Mesenchymal stem cell (in vitro differentiated cells and primary cell): ENCODE results near the gene SLC25A31. TPM values are rescaled to one million over a fixed set of nuclear protein-coding genes. Genes with fewer than 3 reads are reported as not detected.

ENCODE experiments used
- DNase-seq: peaks from one replicate; pipeline ENCODE4 v3.0.0-alpha.2; 2013
- H2AFZ ChIP-seq: one replicate; pipeline ENCODE4 v1.6.1; 2013; ENCODE audit warnings: low read depth, mild to moderate bottlenecking, control low read depth, inconsistent platforms, low read length, moderate library complexity
- H2AK5ac ChIP-seq: 2 replicates; pipeline ENCODE4 v1.6.1; 2013; ENCODE audit warnings: low read length, moderate library complexity, mild to moderate bottlenecking, inconsistent platforms; ENCODE audit not compliant: severe bottlenecking
- H2BK120ac ChIP-seq: one replicate; pipeline ENCODE4 v1.6.1; 2013; ENCODE audit warnings: low read depth, mild to moderate bottlenecking, inconsistent platforms, low read length, moderate library complexity
- H2BK12ac ChIP-seq, 2 experiments: one replicate each; pipeline ENCODE4 v1.6.1; 2013; ENCODE audit warnings: inconsistent platforms in 2 of 2, low read length in 2 of 2, mild to moderate bottlenecking in 2 of 2, moderate library complexity in 2 of 2, control low read depth in 1 of 2
- H2BK15ac ChIP-seq: one replicate; pipeline ENCODE4 v1.6.1; 2013; ENCODE audit warnings: mild to moderate bottlenecking, low read depth, inconsistent platforms; ENCODE audit not compliant: poor library complexity, severe bottlenecking
- H2BK5ac ChIP-seq: 2 replicates; pipeline ENCODE4 v1.6.1; 2013; ENCODE audit warnings: low read depth, mild to moderate bottlenecking, low read length, control low read depth, inconsistent platforms; ENCODE audit not compliant: poor library complexity, severe bottlenecking
- H3K14ac ChIP-seq, 2 experiments: one replicate each; pipeline ENCODE4 v1.6.1; 2013; ENCODE audit warnings: inconsistent platforms in 2 of 2, low read length in 2 of 2, control low read depth in 1 of 2, mild to moderate bottlenecking in 1 of 2, moderate library complexity in 1 of 2
- H3K18ac ChIP-seq, 2 experiments: one replicate each; pipeline ENCODE4 v1.6.1; 2013; ENCODE audit warnings: inconsistent platforms in 2 of 2, low read length in 2 of 2, control low read depth in 1 of 2, low read depth in 1 of 2, mild to moderate bottlenecking in 1 of 2
- H3K23ac ChIP-seq, 2 experiments: one replicate each; pipeline ENCODE4 v1.6.1; 2013; ENCODE audit warnings: inconsistent platforms in 2 of 2, low read length in 2 of 2, mild to moderate bottlenecking in 2 of 2, moderate library complexity in 2 of 2, control low read depth in 1 of 2
- H3K27ac ChIP-seq: 2 replicates; pipeline ENCODE4 v1.5.1; 2013; ENCODE audit warnings: mild to moderate bottlenecking, moderate library complexity, low read length, control low read depth, inconsistent platforms; ENCODE audit not compliant: poor library complexity, severe bottlenecking
- H3K27me3 ChIP-seq, 2 experiments: 2 replicates each; pipeline versions ENCODE4 v1.6.1 to v1.7.0; 2013; ENCODE audit warnings: low read length in 2 of 2, mild to moderate bottlenecking in 2 of 2, moderate library complexity in 2 of 2, control low read depth in 1 of 2, inconsistent platforms in 1 of 2; ENCODE audit not compliant: control insufficient read depth in 1 of 2, insufficient read depth in 1 of 2
- H3K36me3 ChIP-seq, 2 experiments: 2 replicates each; pipeline versions ENCODE4 v1.6.1 to v1.7.0; 2013; ENCODE audit warnings: low read length in 2 of 2, control low read depth in 1 of 2, inconsistent platforms in 1 of 2, low read depth in 1 of 2, mild to moderate bottlenecking in 1 of 2; ENCODE audit not compliant: insufficient read depth in 2 of 2, control insufficient read depth in 1 of 2
- H3K4ac ChIP-seq, 2 experiments: one replicate each; pipeline ENCODE4 v1.6.1; 2013; ENCODE audit warnings: inconsistent platforms in 2 of 2, low read length in 2 of 2, mild to moderate bottlenecking in 2 of 2, moderate library complexity in 2 of 2, control low read depth in 1 of 2, low read depth in 1 of 2
- H3K4me1 ChIP-seq: 2 replicates; pipeline ENCODE4 v1.6.1; 2013; ENCODE audit warnings: low read depth, low read length, control low read depth; ENCODE audit not compliant: control insufficient read depth, insufficient read depth
- H3K4me2 ChIP-seq: 2 replicates; pipeline ENCODE4 v1.6.1; 2013; ENCODE audit warnings: low read length, mild to moderate bottlenecking, inconsistent platforms; ENCODE audit not compliant: poor library complexity, severe bottlenecking
- H3K4me3 ChIP-seq, 2 experiments: 2 replicates each; pipeline versions ENCODE4 v1.5.1 to v1.7.0; 2013; ENCODE audit warnings: low read length in 2 of 2, mild to moderate bottlenecking in 2 of 2, control low read depth in 1 of 2, low read depth in 1 of 2; ENCODE audit not compliant: insufficient read depth in 1 of 2
- H3K79me1 ChIP-seq: replicated peaks from 2 replicates; pipeline ENCODE4 v1.6.1; 2013; ENCODE audit warnings: mild to moderate bottlenecking, control low read depth, low read length, inconsistent platforms; ENCODE audit not compliant: poor library complexity, severe bottlenecking
- H3K9ac ChIP-seq: 2 replicates; pipeline ENCODE4 v1.7.0; 2013; ENCODE audit warnings: mild to moderate bottlenecking, low read length, moderate library complexity
- H3K9me3 ChIP-seq: 2 replicates; pipeline ENCODE4 v1.7.0; 2013; ENCODE audit warnings: mild to moderate bottlenecking, low read length; ENCODE audit not compliant: control insufficient read depth
- H4K8ac ChIP-seq: one replicate; pipeline ENCODE4 v1.6.1; 2013; ENCODE audit warnings: inconsistent platforms, mild to moderate bottlenecking, low read length, moderate library complexity
- H4K91ac ChIP-seq: one replicate; pipeline ENCODE4 v1.6.1; 2013; ENCODE audit warnings: mild to moderate bottlenecking, low read length, inconsistent platforms
- WGBS: methylation state at CpG from one replicate; pipeline ENCODE4 v1.1.7; 2013; ENCODE audit warnings: mixed read lengths; 5-methylcytosine and 5-hydroxymethylcytosine counted together
- polyA plus RNA-seq, 2 experiments: library from polyadenylated mRNA; stranded (reverse); fragments of 200-250 nt; gene quantifications; one replicate each; pipeline ENCODE4 v1.2.3, GENCODE V29; 2013

The SLC25A31 gene
- not detected for polyA plus RNA-seq (2013, experiment 1 of 2)
- not detected for polyA plus RNA-seq (2013, experiment 2 of 2)

DNA sequence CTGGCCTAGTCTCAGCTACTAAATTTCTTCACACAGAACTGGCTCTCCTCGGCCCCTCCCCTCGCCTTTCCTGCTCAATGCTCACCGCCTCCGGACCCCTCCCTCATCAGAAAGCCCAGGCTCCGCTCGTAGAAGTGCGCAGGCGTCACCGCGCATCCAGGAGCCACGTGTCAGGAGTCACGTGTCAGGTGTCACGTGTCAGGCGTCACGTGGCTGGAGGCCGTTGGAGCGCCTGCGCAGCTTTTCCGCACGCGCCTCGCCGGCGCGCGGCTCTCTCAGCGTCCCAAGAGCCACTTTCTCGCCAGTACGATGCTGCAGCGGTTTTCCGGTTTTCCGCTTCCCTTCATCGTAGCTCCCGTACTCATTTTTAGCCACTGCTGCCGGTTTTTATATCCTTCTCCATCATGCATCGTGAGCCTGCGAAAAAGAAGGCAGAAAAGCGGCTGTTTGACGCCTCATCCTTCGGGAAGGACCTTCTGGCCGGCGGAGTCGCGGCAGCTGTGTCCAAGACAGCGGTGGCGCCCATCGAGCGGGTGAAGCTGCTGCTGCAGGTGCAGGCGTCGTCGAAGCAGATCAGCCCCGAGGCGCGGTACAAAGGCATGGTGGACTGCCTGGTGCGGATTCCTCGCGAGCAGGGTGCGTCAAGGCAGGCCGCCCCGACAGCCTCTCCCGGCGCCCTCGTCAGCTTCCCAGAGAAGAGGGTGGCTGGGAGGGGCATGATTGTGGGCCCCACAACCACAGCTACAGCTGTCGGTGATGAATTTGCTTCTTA is at the start of gene SLC25A31:
Gene SLC25A31, plus strand, starts transcription at position 259 of the 772 bp plus-strand sequence. Its CDS starts 146 bp downstream, at position 405.
- H4K8ac ChIP-seq, result no peak within 1 kb of the TSS

GRCh38 chr4:127685292-127685691 is 44.9 kb upstream of the SLC25A31 start:
- Histone ChIP-seq H3K4ac (no peak overlapping the region), H2AFZ (no peak overlapping the region), H2BK12ac (no peak overlapping the region), H3K4me1 (no peaks in the 10 kb centered on the region), H3K27ac (no peak overlapping the region), H3K9me3 (no peaks in the 10 kb centered on the region), H3K23ac (no peak overlapping the region), H2BK15ac (no peak overlapping the region), H2BK120ac (no peak overlapping the region), H3K9ac (no peak overlapping the region), H3K36me3 (peaks cover 6% of the 10 kb centered on the region in 2 experiments), H4K8ac (no peak overlapping the region), H3K4me3 (no peak overlapping the region), H3K27me3 (no peaks in the 10 kb centered on the region), H3K4me2 (no peak overlapping the region), H2AK5ac (no peak overlapping the region), H2BK5ac (no peak overlapping the region), H3K79me1 (no peaks in the 10 kb centered on the region), H4K91ac (no peak overlapping the region), H3K14ac (no peak overlapping the region), H3K18ac (no peak overlapping the region)
- peak; percentile 50 for DNase-seq

More for the DNA sequence above, at the start of gene SLC25A31:
- 95% methylated on average over 61 of the region's 64 CpGs for WGBS
- no peak within 1 kb of the TSS for H3K4ac ChIP-seq
- H2AFZ ChIP-seq, result no peak within 1 kb of the TSS
- no peak within 1 kb of the TSS for H3K23ac ChIP-seq
- H3K18ac ChIP-seq, result no peak within 1 kb of the TSS
- no peak for DNase-seq
- H3K36me3 ChIP-seq, result peaks cover 0 to 8% of the 10 kb centered on the region in 2 experiments
- no peak within 1 kb of the TSS for H2BK120ac ChIP-seq
- H3K9me3 ChIP-seq, result no peaks in the 10 kb centered on the region
- no peaks in the 10 kb centered on the region for H3K79me1 ChIP-seq
- no peak within 1 kb of the TSS for H3K9ac ChIP-seq
- H3K4me2 ChIP-seq, result no peak within 1 kb of the TSS
- H3K27me3 ChIP-seq, result no peaks in the 10 kb centered on the region
- peak within 1 kb of the TSS in 1 of 2 experiments; percentile 28 for H3K14ac ChIP-seq
- H3K4me1 ChIP-seq, result peaks cover 3% of the 10 kb centered on the region
- no peak within 1 kb of the TSS for H2AK5ac ChIP-seq
- H2BK12ac ChIP-seq, result no peak within 1 kb of the TSS
- H3K27ac ChIP-seq, result no peak within 1 kb of the TSS
- no peak within 1 kb of the TSS for H3K4me3 ChIP-seq
- H4K91ac ChIP-seq, result peak within 1 kb of the TSS; percentile 39
- H2BK15ac ChIP-seq, result peak within 1 kb of the TSS; percentile 7
- H2BK5ac ChIP-seq, result no peak within 1 kb of the TSS

- Histone ChIP-seq H3K4me3 (no peak overlapping the region), H3K4ac (no peak overlapping the region), H2AFZ (no peak overlapping the region), H4K91ac (no peak overlapping the region), H2AK5ac (no peak overlapping the region), H2BK120ac (no peak overlapping the region), H3K79me1 (no peaks in the 10 kb centered on the region), H4K8ac (no peak overlapping the region), H3K18ac (no peak overlapping the region), H3K36me3 (peaks cover 6% of the 10 kb centered on the region in 2 experiments), H3K9ac (no peak overlapping the region), H3K14ac (no peak overlapping the region), H2BK5ac (no peak overlapping the region), H3K27me3 (no peaks in the 10 kb centered on the region), H3K23ac (no peak overlapping the region), H3K4me1 (no peaks in the 10 kb centered on the region), H3K9me3 (no peaks in the 10 kb centered on the region), H2BK12ac (no peak overlapping the region), H3K27ac (no peak overlapping the region), H3K4me2 (no peak overlapping the region), H2BK15ac (no peak overlapping the region)
- no peak for DNase-seq
- 90% methylated on average over 2 of the region's 2 CpGs for WGBS
Measured at GRCh38 chr4:127686658-127687057, 43.5 kb upstream of the SLC25A31 start.

DNA sequence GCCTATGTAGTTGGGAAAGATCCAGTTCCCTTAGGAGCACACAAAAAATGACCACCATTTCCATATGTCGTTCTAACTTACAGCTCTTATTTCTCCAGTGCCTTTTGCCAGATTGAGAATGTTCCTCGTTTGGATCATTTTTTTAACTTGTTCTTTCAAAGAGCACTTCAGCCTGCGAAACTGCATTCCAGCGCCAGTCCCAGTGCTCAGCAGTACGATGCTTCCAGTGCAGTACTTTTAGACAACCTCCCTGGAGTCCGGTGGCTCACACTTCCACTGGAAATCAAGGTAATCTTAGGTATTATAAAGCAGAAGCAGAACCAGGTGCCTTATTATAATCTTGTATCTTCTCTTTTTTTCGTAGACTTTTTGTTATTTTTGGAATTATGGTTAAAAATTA is 42.6 kb upstream of the SLC25A31 start:
- Histone ChIP-seq H2BK120ac (no peak overlapping the region), H3K27me3 (no peaks in the 10 kb centered on the region), H3K27ac (no peak overlapping the region), H2BK15ac (no peak overlapping the region), H2AK5ac (no peak overlapping the region), H3K4me2 (no peak overlapping the region), H3K23ac (no peak overlapping the region), H3K4me1 (no peaks in the 10 kb centered on the region), H2BK5ac (no peak overlapping the region), H2AFZ (no peak overlapping the region), H3K14ac (no peak overlapping the region), H3K4ac (no peak overlapping the region), H4K91ac (no peak overlapping the region), H3K79me1 (no peaks in the 10 kb centered on the region), H3K9ac (no peak overlapping the region), H3K4me3 (no peak overlapping the region), H3K9me3 (no peaks in the 10 kb centered on the region), H2BK12ac (no peak overlapping the region), H4K8ac (no peak overlapping the region), H3K18ac (no peak overlapping the region), H3K36me3 (peaks cover 6% of the 10 kb centered on the region in 2 experiments)
- 89% methylated on average over 5 of the region's 7 CpGs for WGBS
- DNase-seq, result no peak
